ENCODE measurements around the gene KMT2D. TPM values are rescaled to one million over a fixed set of nuclear protein-coding genes. Genes with fewer than 3 reads are reported as not detected.

KMT2D gene
- total and polyA plus RNA-seq, 10 of the 15 experiments (the other 5 are each of a cell fraction or from before 2014, with no cell fraction given) = 0.51 to 71.5 (median 10.4) TPM

- ChIA-PET POLR2A (interaction anchor here (0.5 to 1.3 kb wide), 3 partner anchors 9 to 34 kb away, joined by 4 to 6 read pairs (median 4); partner anchors contain the start of gene TUBA1B), RAD21 (ENCODE audit: unreplicated experiment) (interaction anchor here (1.0 to 5.9 kb wide), 5 partner anchors 9 to 100 kb away, joined by 3 to 66 read pairs (median 23); no protein-coding TSS in a partner anchor), CTCF (interaction anchor here (1.0 to 12.2 kb wide), 13 partner anchors 10 to 142 kb away, joined by 3 to 244 read pairs (median 14); partner anchors contain the start of genes LMBR1L, RHEBL1 and TUBA1B), SMC1A (ENCODE audit: uncharacterized antibody, unreplicated experiment) (interaction anchor here (1.8 to 6.8 kb wide), 5 partner anchors 9 to 139 kb away, joined by 12 to 64 read pairs (median 20); partner anchors contain the start of gene LMBR1L)
- H3K36me3 ChIP-seq (ENCODE audit: control insufficient read depth in 2 of 2, insufficient read depth in 2 of 2, low read length in 1 of 2) = peaks cover 5 to 11% of the 10 kb centered on the region in 2 experiments
- H3K9ac ChIP-seq (ENCODE audit: control insufficient read depth, insufficient read depth, low read length) = no peak overlapping the region
- FAIRE-seq (no peak), DNase-seq (ENCODE audit: low read depth, low spot score) (no peak), ATAC-seq (no peak)
- 75% methylated on average over 3 of the region's 3 CpGs for WGBS (ENCODE audit: insufficient coverage, insufficient replicate concordance, low lambda C conversion rate, missing lambda C conversion rate)
- H3K4me2 ChIP-seq (ENCODE audit: control insufficient read depth, insufficient read depth) = no peak overlapping the region
- H3K27me3 ChIP-seq (replicated peaks in 1 of 2; ENCODE audit: control insufficient read depth in 2 of 2, insufficient read depth in 2 of 2, low read length in 1 of 2) = peaks cover 10 to 14% of the 10 kb centered on the region in 2 experiments
- no peak overlapping the region for H2AFZ ChIP-seq (ENCODE audit: control insufficient read depth, low read depth, low read length)
- in situ Hi-C loops (cut with MboI) = no loop called here
- H3K79me2 ChIP-seq (ENCODE audit: control insufficient read depth, insufficient read depth, low read length) = no peaks in the 10 kb centered on the region
- H3K4me3 ChIP-seq = no peak overlapping the region
- no peak overlapping the region for H3K27ac ChIP-seq (ENCODE audit: control insufficient read depth, insufficient read depth)
- H4K20me1 ChIP-seq (ENCODE audit: control insufficient read depth, insufficient read depth) = no peaks in the 10 kb centered on the region
- BruUV-seq (replicated peaks) = no TSS peak
- no peaks in the 10 kb centered on the region for H3K9me3 ChIP-seq (replicated peaks; ENCODE audit: control insufficient read depth, insufficient read depth, low read length)
- H3K4me1 ChIP-seq (ENCODE audit: control insufficient read depth, insufficient read depth, low read length) = no peaks in the 10 kb centered on the region
- TF ChIP-seq TARDBP (IDR thresholded peaks at IDR 0.05; ENCODE audit: borderline replicate concordance) (no peak), BHLHE40 (IDR thresholded peaks at IDR 0.05; ENCODE audit: borderline replicate concordance in 1 of 2, low read depth in 2 of 2, low read length in 1 of 2) (no peak), NR2F1 (conservative IDR thresholded peaks at IDR 0.05) (no peak), CBX5 (IDR thresholded peaks at IDR 0.05; ENCODE audit: low read depth) (no peak), ETV6 (conservative IDR thresholded peaks at IDR 0.05 in 1 of 2, IDR thresholded peaks at IDR 0.05 in 1 of 2; ENCODE audit: borderline replicate concordance in 1 of 2, low read depth in 1 of 2) (no peak), NR2C1 (IDR thresholded peaks at IDR 0.05) (no peak), SRF (IDR thresholded peaks at IDR 0.05; ENCODE audit: low read depth in 2 of 2, low read length in 2 of 2) (no peak), RCOR1 (conservative IDR thresholded peaks at IDR 0.05; ENCODE audit: low read depth, low read length) (no peak), YY1 (IDR thresholded peaks at IDR 0.05; ENCODE audit: low read depth, low read length) (no peak), EED (IDR thresholded peaks at IDR 0.05; ENCODE audit: low read depth) (no peak), ZNF592 (IDR thresholded peaks at IDR 0.05) (no peak), SMC3 (IDR thresholded peaks at IDR 0.05; ENCODE audit: borderline replicate concordance, low read length) (no peak)
- TF ChIP-seq, protein P1, sequence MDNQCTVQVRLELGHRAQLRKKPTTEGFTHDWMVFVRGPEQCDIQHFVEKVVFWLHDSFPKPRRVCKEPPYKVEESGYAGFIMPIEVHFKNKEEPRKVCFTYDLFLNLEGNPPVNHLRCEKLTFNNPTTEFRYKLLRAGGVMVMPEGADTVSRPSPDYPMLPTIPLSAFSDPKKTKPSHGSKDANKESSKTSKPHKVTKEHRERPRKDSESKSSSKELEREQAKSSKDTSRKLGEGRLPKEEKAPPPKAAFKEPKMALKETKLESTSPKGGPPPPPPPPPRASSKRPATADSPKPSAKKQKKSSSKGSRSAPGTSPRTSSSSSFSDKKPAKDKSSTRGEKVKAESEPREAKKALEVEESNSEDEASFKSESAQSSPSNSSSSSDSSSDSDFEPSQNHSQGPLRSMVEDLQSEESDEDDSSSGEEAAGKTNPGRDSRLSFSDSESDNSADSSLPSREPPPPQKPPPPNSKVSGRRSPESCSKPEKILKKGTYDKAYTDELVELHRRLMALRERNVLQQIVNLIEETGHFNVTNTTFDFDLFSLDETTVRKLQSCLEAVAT (IDR thresholded peaks at IDR 0.05) = no peak
- intact Hi-C loops (cut with micrococcal nuclease; ENCODE audit: unreplicated experiment) = no loop called here
These were observed 36.8 kb upstream of the KMT2D start for GRCh38 chr12:49097381-49097780.

All from GM12878 (cell line).